GM21528 (cell line): ENCODE measurements around the gene GNG4.

Source experiments
- ATAC-seq: cut with Tn5 transposase; IDR thresholded peaks from one replicate; pipeline ENCODE4 v1.9.1; 2021; ENCODE audit warnings: mild to moderate bottlenecking, moderate library complexity; ENCODE audit not compliant: unreplicated experiment, low FRiP score

The GNG4 gene

DNA sequence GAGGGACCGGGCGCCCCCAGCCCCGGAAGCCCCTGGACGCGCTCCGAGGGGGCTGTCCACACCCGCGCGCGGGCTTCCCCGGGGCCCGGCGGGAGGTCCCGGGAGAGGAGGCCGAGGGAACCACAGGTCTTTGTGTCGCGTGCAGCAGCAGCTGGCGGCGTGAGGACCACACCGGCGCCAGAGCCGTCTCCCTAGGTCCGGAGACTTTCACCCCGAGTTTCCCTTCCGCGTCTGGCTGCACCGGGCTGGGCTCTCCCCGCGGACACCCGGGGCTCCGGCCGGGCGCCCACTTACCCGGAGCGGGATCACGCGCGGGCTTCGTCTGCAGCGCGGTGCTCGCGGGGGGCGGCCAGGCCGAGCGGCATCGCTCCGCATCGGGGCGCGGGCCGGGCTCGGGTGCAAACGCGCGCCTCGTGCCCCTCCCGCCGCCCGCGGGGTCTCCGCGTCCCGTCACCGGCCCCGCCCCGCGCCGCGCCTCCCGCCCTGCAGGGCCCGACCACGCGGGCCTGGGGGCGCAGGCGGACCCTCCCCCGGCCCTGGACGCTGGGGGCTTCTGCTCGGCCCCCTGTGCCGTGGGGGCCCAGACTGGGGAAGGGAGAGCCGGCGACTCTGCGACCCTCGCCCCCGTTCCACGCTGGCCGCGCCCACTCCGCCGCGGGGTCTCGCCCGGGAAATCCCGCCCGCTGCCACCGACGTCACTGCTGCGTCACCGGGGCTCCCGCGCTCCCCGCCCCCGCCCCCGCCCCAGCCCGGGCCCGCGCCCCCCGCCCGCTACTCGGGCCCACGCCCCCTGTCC is at the start of gene GNG4:
Gene GNG4, minus strand, starts transcription at position 417 of the 796 bp plus-strand sequence. CDS start 65,946 bp downstream, outside the sequence.
- ATAC-seq: peak; percentile 54

DNA sequence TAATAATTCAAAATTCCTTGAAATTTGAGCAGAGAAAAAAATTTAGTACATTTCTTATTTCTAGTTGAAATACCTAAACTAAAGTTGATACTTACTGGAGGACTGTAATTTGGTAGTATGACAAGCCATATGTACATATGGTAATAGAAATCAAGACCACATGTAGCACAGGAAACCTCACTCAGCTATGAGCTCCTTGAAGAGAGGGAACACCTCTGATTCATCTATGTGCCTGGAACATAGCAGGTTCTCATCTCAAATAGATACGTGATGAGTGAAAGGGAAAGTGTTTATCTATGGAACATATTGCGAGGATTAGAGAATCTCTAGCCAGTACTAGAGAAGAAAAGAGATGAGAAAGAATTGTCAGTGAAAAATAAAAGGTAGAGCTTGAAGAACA is 47.9 kb upstream of the GNG4 start:
- ATAC-seq: no peak

DNA sequence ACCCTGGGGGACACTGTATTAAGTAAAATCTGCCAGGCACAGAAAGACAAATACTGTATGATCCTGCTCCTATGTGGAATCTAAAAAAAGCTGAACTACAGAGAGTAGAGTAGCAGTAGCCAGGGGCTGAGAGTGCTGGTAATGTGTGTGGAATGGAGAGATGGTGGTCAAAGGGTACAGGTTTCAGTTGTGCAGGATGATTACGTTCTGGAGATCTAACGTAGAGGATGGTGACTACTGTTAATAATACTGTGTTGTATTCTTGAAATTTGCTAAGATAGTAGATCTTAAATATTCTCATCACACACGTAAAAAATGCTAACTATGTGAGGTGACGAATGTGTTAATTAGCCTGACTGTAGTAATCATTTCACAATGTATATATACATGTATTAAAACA is 39.8 kb upstream of the GNG4 start:
- no peak for ATAC-seq

DNA sequence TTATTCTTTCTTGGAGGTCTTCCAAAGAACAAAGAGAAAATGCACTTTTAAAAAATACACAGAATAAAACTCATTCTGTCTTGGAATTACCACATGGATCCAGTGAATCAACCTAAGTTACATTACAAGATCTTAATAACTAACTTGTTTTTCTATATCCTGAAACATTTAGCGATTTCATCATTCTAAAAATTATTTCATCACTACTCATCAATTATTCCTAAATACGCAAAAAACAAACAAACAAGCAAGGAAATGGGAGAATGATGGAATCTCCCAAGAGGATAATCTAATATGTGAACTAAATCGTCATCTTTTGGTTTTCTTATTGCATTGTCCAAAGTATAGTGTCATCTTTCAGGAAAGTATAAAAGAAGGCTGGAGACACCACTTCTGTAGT is 38.5 kb upstream of the GNG4 start:
- no peak for ATAC-seq

- ATAC-seq: no peak
Measured at GRCh38 chr1:235683653-235684052, 34.1 kb upstream of the GNG4 start.

- ATAC-seq: no peak
Measured at GRCh38 chr1:235682216-235682615, 32.6 kb upstream of the GNG4 start.

DNA sequence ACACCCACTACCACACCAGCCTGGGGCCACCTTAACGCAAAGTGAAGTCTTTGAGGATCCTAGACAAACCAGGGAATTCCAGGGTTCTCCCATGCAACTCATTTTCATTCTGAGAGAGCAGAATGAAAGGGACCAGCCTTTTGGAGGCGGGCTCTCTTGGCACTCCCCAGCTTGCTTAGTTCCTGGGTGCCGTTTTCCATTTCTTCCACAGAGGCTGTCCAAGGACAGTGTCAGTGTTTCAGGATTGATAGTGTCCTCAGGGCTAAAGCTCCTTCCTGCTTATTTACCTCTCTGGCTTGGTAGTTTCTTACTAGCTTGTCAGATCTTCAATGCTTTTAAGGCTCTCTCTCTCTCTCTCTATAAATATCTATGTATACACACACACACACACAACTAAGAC is 30.1 kb upstream of the GNG4 start:
- no peak for ATAC-seq

DNA sequence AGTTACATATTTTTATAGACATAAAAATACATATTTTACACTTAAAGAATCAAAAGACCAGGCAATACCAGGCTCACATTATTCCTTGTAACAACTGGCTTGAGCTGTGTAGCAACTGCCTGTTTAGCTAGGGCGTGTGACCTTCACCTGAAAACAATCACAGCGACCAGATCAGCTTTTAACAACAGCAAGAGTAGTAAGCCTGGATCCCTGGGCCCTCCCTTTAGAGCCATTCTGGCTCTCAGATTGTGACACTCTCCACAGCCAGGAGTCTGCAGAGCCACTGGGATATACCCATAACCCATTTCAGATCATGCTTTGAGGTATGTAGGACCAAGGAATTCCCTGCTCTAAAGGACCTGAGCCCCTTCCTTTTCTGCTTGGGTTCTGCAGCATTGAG is 29.4 kb upstream of the GNG4 start:
- ATAC-seq: no peak

- no peak for ATAC-seq
Measured at GRCh38 chr1:235675152-235675890, 25.7 kb upstream of the GNG4 start.

DNA sequence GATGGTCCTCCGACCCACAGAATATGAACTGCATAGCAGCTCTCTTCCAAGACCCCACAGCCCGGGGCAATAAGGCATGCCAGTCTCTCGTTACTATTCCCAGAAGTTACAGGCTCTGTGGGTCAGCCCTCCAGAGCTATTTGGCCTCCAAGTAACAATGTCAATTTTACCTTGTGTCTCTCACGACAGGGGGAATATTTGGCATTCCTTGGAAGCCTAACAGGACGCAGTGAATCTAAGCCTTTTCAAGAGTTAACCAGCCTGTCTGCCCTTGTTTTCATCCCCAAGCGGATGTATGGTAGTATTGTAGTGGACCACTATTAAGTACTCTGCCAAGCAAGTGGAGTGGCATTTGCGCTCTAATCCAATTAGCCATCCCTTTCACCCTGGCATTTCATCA is 24.4 kb upstream of the GNG4 start:
- ATAC-seq: no peak

DNA sequence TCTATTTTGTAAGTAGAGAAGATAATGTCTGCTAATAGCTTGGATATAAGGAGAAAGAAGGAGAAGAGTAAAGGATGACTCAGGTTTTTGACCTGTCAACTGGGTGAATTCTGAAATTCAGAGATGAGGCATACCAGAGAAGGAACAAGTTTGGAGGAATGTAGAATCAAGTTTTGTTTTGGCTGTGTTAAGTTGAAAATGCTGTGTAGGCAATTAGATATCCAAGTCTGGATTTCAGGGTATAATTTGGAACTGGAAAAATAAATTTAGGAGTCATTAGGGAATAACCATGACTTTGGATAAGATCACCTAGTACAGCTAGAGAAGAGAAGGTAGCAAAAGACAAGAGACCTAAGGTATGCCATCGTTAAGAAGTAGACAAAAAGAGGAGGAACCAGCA is 22.4 kb upstream of the GNG4 start:
- ATAC-seq: no peak

DNA sequence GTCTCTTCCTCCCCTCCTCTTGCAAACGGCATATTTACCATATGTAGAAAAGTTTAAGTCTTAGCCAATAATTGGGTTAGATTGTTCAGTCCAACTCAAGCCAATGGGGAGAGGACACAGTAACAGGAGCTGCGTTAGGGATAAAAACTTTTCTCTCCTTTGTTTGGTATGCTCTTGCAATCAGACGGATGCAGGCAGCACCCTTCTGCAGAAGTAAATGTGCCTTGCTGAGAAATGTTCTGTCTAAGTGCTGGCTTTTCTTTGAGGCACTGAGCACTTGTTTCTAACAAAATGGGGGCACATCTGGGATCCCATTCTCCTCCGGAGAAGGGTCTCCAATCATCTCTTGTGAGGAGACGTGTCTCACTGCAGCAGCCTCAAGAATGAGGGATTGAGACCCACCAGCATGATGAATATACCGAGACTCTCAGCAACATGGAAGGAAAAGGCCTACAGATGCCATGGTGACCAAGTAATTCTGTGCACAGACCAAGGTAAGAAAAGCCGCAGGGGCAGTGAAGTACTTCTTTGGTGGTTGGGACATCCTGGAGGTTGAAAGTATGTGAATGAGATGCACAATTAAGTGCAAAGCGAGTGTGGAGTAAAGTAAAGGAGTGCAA is 20.7 kb upstream of the GNG4 start:
- no peak for ATAC-seq

DNA sequence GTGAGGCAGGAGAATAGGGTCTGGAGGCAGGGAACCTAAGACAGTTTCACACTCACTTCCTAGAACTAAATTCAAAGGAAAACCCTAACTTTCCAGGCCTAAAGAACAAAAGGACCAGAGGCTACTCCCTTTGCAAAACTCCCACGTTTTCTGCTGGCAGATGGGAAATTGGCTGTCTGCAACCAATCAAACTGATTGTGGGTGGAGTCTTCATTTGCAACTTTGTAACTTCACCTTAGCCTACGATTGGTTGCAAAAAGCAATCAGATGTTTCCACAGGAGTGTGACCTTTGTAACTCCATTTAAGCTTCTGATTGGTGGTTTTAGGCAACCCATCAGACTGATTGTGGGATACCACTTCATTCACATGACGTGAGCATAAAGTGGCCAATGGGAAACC is 19.7 kb upstream of the GNG4 start:
- ATAC-seq: no peak

DNA sequence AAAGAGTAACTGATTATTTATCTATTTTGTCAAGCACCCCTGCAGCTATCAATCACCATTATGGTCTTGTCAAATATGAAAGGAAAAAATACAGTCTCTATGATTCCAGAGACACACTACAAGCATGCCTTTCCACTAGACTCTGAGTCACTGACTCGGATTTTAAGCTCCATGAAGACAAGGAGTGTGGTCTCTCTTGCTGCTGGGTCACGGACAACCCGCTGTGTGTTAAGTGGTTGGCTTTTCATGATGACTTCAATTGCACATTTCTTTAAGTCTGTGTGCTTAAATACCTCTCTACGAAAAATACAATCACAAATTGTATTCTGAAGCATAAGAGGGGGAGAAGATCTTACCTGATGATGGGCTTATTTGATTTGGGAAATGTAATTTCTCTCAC is 14.0 kb upstream of the GNG4 start:
- no peak for ATAC-seq

- ATAC-seq: no peak
Measured at GRCh38 chr1:235661568-235661967, 12.0 kb upstream of the GNG4 start.

- ATAC-seq: no peak
Measured at GRCh38 chr1:235659186-235659771, 9.7 kb upstream of the GNG4 start.

DNA sequence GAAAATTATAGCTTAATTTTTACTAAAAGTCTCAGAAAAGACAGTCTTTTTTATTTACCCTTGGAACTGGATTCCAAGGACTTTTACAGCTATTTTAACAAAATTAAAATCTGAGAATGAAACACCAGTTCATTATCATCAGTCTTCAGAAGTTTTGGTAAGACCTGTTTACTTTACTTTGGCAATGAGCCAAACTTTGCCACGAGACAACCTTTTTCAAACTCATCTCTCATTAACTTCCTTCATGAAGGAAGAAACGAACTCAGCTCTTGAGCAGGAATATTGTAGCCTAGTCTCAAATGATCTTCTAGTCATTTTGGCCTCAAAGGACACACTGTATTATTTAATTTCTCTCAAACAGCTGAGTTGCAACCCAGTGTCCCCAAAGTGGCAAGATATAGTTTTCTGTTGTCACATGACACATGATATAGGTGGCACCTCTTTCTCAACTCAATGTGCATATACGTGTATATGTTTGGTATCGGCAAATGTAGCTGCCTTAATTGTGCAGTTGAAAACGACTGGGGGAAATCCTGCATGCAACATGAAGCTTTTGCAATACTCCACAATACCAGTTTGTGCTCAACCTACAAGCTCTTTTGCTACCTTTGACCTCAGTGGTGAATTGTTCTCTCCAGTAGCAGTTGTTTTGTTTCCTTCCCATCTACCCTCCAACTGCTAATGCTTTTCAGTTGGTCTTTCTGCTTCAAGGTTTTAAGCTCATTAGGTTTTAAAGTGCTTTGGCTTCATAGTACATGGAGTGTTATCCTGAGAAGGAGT is 8.4 kb upstream of the GNG4 start:
- no peak for ATAC-seq

- ATAC-seq: no peak
Measured at GRCh38 chr1:235657269-235657668, 7.7 kb upstream of the GNG4 start.

- no peak for ATAC-seq
Measured at GRCh38 chr1:235652364-235652763, 2.8 kb upstream of the GNG4 start.

- no peak for ATAC-seq
Measured at GRCh38 chr1:235651170-235651806, 1.7 kb upstream of the GNG4 start.
